Neural crest cell (in vitro differentiated cells): Measurements from ENCODE around the gene LHFPL3. TPM values are rescaled to one million over a fixed set of nuclear protein-coding genes. Genes with fewer than 3 reads are reported as not detected.
"Not testable (repeated sequence)": the region's sequence is repeated elsewhere in the genome, so short reads cannot be mapped to it uniquely, and the experiment has no call there.

ENCODE experiments used
- DNase-seq: peaks from one replicate; pipeline ENCODE4 v3.0.0; 2021; ENCODE audit warnings: low read depth, mixed read lengths, low spot score
- H3K27ac Mint-ChIP-seq: one replicate; pipeline ENCODE4 v1.8.0; 2021; ENCODE audit warnings: mild to moderate bottlenecking, mixed read lengths; ENCODE audit not compliant: unreplicated experiment
- H3K27me3 Mint-ChIP-seq: 2 replicates; pipeline ENCODE4 v1.8.0; 2021; ENCODE audit warnings: low read depth, mild to moderate bottlenecking, mixed read lengths
- H3K36me3 Mint-ChIP-seq: 2 replicates; pipeline ENCODE4 v1.8.0; 2021; ENCODE audit warnings: low read depth, mild to moderate bottlenecking, mixed read lengths
- H3K4me1 Mint-ChIP-seq: 2 replicates; pipeline ENCODE4 v1.8.0; 2021; ENCODE audit warnings: mixed read lengths
- H3K4me3 Mint-ChIP-seq: one replicate; pipeline ENCODE4 v1.8.0; 2021; ENCODE audit warnings: mild to moderate bottlenecking, mixed read lengths
- H3K9me3 Mint-ChIP-seq: 2 replicates; pipeline ENCODE4 v1.8.0; 2021; ENCODE audit warnings: mixed read lengths
- total RNA-seq: library from RNA; stranded (reverse); gene quantifications from 2 replicates; pipeline ENCODE4 v1.2.1, GENCODE V29; 2021
- TF ChIP-seq, protein P1 (sequence below): fragments of 200-600 bp; sonication (generic); conservative IDR thresholded peaks from 2 replicates; pipeline ENCODE4 v1.5.0; 2021; ENCODE audit warnings: antibody characterized with exemption, mild to moderate bottlenecking

Gene LHFPL3
- total RNA-seq, 1 donor from 2014 or later = not detected

DNA sequence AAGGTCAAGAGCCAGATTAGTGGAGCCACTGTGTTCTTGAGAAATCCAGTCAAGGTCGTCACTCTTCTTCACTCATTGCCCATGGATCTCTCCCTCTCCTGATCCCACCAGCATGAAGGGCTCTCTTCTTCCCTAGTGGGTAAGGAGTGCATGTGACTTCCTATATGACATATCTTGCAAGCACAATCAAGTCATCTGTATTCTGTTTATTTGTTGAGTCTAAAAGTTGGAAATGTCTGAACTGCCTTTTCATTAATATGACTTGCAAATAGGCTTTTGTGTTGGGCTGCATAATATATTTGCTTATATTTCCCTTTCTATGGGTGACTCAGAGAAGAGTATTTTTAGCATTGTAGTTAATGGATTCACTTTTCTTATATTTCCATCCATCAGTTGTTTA is 371.9 kb downstream of the LHFPL3 start:
- Mint-ChIP-seq H3K4me1 (no peaks in the 10 kb centered on the region), H3K27me3 (peaks cover 11% of the 10 kb centered on the region), H3K4me3 (no peak overlapping the region), H3K9me3 (peaks cover 10% of the 10 kb centered on the region), H3K27ac (no peak overlapping the region), H3K36me3 (no peaks in the 10 kb centered on the region)
- no peak for DNase-seq
- TF ChIP-seq, protein P1, sequence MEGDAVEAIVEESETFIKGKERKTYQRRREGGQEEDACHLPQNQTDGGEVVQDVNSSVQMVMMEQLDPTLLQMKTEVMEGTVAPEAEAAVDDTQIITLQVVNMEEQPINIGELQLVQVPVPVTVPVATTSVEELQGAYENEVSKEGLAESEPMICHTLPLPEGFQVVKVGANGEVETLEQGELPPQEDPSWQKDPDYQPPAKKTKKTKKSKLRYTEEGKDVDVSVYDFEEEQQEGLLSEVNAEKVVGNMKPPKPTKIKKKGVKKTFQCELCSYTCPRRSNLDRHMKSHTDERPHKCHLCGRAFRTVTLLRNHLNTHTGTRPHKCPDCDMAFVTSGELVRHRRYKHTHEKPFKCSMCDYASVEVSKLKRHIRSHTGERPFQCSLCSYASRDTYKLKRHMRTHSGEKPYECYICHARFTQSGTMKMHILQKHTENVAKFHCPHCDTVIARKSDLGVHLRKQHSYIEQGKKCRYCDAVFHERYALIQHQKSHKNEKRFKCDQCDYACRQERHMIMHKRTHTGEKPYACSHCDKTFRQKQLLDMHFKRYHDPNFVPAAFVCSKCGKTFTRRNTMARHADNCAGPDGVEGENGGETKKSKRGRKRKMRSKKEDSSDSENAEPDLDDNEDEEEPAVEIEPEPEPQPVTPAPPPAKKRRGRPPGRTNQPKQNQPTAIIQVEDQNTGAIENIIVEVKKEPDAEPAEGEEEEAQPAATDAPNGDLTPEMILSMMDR = no peak

DNA sequence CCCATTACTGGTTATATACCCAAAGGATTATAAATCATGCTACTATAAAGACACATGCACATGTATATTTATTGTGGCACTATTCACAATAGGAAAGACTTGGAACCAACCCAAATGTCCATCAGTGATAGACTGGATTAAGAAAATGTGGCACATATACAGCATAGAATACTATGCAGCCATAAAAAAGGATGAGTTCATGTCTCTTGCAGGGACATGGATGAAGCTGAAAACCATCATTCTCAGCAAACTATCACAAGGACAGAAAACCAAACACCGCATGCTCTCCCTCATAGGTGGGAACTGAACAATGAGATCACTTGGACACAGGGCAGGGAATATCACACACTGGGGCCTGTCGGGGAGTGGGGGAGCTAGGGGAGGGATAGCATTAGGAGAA is 392.6 kb downstream of the LHFPL3 start:
- H3K27me3 Mint-ChIP-seq, H3K9me3 Mint-ChIP-seq, DNase-seq, H3K36me3 Mint-ChIP-seq, H3K4me3 Mint-ChIP-seq, H3K4me1 Mint-ChIP-seq, H3K27ac Mint-ChIP-seq: not testable (repeated sequence)

DNA sequence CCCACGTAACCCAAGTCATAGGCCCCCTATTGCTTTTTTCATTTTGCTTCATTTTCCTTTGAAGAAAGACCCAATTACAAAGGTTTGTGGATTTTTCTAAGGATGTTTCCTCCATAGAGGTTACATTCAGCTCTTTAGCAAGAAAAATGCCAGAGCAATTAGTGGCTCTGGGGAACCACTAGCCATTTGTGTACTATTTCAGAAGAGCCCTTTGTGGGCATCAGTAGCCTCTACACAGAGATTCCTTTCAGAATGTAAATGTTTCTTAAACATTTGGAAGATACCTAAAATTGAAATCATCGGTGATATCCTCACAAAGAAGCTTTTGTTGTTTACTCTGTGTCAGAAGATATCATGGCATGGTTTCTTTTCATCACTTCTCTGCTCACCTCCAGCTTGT is 394.6 kb downstream of the LHFPL3 start:
- TF ChIP-seq, protein P1 = no peak
- Mint-ChIP-seq H3K27ac (no peak overlapping the region), H3K9me3 (no peaks in the 10 kb centered on the region), H3K4me1 (no peaks in the 10 kb centered on the region), H3K36me3 (no peaks in the 10 kb centered on the region), H3K27me3 (peaks cover 6% of the 10 kb centered on the region), H3K4me3 (no peak overlapping the region)
- no peak for DNase-seq

DNA sequence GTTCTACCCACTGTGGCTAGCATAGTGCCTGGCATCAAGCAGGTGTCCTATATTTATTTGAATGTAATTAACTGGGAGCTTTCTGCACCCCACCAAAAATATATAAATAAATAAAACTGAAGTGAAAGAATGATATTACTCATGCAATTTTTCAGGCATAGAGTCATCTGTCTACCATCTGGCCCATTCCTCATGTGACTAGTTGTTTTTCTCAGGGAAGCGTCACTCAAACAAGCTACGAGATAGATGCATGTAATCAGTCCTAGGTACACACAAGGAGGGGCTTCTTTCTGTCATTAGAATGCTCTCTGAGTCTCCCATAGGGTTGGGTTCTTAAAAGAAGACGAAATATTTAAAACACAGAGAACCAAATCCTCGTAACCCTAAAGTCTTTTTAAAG is 430.1 kb downstream of the LHFPL3 start:
- no peaks in the 10 kb centered on the region for H3K36me3 Mint-ChIP-seq
- H3K9me3 Mint-ChIP-seq = no peaks in the 10 kb centered on the region
- no peak for DNase-seq
- H3K4me3 Mint-ChIP-seq = no peak overlapping the region
- no peaks in the 10 kb centered on the region for H3K27me3 Mint-ChIP-seq
- peaks cover 6% of the 10 kb centered on the region for H3K4me1 Mint-ChIP-seq
- TF ChIP-seq, protein P1 = no peak
- H3K27ac Mint-ChIP-seq = no peak overlapping the region

DNA sequence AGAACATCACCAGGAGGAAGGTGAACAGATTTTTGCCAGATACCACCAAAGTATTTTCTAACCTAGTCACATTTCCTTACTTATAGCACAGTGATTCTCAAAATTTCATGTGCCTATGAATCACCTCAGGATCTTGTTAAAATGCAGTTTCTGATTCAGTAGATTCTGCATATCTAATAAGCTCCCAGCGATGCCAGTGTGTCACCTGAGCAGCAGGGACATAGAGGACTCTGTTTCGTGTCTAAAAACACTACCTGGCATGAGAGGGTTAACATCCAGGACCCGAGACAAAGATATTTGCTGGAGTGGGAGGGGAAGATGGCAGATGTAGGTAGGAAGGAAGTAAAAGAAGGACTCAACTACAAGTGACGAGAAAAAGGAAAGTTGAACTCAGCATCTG is 433.5 kb downstream of the LHFPL3 start:
- Mint-ChIP-seq H3K9me3 (no peaks in the 10 kb centered on the region), H3K36me3 (no peaks in the 10 kb centered on the region), H3K4me3 (no peak overlapping the region)

DNA sequence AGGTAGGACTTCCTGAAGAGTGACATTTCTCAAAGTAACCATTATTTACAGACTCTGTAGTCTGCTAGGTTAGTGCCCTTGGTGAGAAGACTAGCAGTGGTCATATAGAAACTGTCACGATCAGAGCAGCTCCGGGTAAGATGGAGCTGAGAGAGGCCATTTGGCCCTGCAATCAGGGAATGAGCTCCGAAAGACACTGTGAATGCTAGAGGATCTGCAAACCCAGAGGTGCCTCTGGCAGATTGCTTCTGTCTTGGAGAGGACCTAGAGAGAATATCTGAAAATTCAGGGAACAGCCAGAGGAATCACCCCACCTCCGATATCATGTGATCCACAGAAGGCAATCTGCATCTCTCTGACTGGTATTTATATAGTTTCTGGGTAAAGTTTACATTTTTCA is 438.7 kb downstream of the LHFPL3 start:
- H3K27ac Mint-ChIP-seq = no peak overlapping the region
- no peak for DNase-seq
- peaks cover 4% of the 10 kb centered on the region for H3K4me1 Mint-ChIP-seq
- TF ChIP-seq, protein P1 = no peak
- H3K9me3 Mint-ChIP-seq = no peaks in the 10 kb centered on the region
- no peaks in the 10 kb centered on the region for H3K27me3 Mint-ChIP-seq
- no peaks in the 10 kb centered on the region for H3K36me3 Mint-ChIP-seq
- H3K4me3 Mint-ChIP-seq = no peak overlapping the region

More for the DNA sequence above, 433.5 kb downstream of the LHFPL3 start:
- Mint-ChIP-seq H3K4me1 (peaks cover 6% of the 10 kb centered on the region), H3K27me3 (no peaks in the 10 kb centered on the region), H3K27ac (no peak overlapping the region)
- no peak for DNase-seq
- TF ChIP-seq, protein P1 = no peak
